KG1 (cell line): ENCODE data around the gene FBXO5.
"Not testable (repeated sequence)": the region's sequence is repeated elsewhere in the genome, so short reads cannot be mapped to it uniquely, and the experiment has no call there.

Experiments used
- DNase-seq: peaks from one replicate; lab custom pipeline; 2025; lab: John Stamatoyannopoulos, UW

The FBXO5 gene, protein sequence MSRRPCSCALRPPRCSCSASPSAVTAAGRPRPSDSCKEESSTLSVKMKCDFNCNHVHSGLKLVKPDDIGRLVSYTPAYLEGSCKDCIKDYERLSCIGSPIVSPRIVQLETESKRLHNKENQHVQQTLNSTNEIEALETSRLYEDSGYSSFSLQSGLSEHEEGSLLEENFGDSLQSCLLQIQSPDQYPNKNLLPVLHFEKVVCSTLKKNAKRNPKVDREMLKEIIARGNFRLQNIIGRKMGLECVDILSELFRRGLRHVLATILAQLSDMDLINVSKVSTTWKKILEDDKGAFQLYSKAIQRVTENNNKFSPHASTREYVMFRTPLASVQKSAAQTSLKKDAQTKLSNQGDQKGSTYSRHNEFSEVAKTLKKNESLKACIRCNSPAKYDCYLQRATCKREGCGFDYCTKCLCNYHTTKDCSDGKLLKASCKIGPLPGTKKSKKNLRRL

DNA sequence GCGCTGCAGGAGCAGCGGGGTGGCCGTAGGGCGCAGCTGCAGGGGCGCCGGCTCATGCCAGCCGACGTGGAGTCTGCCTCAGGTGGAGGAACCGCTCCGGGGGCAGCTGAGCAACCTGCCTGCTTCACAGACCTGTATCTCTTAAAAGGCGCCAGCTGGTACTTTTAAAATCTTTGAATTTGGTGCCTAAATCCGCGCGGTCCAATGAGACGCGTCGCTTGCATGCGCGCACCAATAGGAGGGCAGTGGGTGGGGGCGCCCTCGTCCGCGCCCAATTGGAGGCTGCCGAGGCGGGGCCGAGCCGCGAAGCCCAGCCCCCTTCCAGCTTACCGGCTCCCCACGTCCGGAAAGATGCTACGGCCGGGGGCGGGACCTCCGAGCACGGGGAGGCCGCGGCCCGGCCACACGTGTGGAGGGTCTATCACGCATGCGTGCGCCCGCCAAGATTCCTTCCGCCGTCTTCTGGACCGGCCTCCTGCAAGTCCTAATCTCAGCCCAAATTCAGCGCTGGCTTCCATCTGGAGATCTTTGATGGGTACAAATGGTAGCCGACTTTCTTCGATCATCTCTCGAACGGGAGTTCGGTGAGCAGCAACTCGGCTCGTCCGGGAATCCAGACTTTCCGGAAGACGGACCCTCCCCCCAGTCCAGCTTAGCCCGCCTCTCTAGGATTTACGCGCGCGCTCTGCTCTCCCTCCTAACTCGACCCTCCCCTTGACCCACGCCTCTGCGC lies at the start of gene FBXO5:
Gene FBXO5 (minus strand): TSS at position 138 of the 733 bp plus-strand sequence. CDS start 82 bp downstream, at position 56.
- peak; percentile 92 for DNase-seq

DNA sequence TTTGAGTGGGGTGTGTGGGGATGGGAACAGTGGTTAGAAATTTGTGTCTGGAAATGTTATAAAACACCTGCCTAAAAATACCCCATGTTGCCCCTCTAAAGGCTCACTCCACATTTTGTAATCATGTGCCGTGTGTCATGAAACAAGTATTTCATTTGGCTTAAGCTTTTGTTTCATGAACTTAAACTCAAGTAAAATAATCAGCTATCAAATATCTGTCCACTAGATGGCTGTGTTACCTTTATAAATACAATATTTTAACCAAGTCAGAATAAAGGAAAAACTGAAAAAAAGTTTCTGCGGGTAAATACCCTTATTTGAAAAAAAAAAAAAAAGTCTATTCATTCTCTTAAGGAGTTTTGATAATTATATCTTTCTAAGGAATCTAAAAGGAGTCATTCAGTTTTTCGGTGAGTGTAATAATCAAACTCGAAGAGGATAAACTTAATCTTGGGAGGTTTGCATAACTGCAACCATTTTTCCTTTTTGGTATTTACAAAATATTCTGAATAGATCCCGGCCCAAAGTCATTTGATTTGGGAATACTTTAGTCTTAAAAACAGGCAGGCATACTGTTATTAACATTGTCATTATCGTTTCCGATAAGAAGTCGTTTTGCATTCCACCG lies 49.5 kb upstream of the FBXO5 start:
- DNase-seq, result peak; percentile 38

DNA sequence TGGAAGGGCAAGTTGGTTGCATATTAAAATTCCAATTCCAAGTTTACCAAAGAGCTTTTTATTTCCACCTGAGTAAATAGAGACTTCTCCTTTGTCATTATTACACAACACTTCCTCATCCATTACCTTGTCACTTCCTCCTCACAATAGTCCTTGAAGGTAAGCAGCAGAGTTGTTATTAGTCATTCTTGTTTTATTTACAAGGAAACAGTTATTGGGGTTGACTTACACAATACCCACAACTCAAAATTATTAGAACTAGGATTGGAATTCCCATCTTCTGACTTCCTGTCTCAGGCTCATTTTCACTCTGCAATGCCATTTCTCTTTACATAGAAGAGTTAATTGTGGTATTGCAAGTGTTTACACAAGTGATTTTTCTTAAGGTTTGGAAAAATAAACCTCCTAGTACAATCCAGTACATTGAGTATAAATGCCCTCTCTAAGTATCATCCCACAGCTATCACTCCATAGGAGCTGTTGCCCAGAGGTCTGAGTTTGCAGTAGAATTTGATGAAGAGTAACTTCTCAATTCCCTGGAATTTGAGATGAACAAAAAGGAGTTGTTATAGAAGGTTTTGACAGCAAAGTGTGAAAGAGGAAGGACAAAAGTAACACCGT lies 48.6 kb upstream of the FBXO5 start:
- DNase-seq, result no peak

DNA sequence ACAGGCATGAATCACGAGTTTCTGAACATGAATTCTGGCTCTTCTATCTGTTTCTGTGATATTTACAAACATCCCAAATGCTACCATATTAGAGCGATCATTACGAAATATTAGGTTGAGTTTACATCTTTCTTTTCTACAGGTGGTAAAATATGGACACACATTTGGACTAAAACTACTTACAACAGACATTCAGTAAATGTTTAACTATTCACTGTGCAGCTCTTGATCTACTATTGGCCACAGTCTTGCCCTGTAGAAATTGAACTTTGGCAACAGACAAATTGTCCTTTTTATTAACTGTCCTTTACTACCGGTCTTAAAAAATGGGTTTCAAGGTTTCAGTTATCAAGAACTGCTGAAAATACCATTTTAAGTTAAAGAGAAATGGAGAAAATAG lies 46.1 kb upstream of the FBXO5 start:
- DNase-seq, result no peak

DNA sequence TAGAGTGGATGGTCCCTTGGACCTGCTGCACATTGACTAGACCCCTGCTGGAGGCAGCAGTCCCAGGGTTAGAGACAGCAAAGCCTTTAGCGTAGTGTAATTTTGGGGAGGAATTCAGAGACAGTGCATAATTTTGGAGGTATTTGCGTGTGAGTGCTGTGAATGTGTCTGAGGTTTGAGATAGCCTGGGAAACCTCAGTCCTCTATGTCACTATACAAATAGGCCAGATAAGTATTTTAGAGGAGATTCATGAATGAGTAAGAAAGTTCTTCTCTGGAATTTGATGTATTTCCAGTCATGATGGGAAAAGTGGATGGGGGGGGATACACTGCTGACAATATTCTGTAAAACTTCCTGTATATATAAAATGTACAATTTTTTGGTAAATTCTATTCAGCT lies 45.4 kb upstream of the FBXO5 start:
- no peak for DNase-seq

DNA sequence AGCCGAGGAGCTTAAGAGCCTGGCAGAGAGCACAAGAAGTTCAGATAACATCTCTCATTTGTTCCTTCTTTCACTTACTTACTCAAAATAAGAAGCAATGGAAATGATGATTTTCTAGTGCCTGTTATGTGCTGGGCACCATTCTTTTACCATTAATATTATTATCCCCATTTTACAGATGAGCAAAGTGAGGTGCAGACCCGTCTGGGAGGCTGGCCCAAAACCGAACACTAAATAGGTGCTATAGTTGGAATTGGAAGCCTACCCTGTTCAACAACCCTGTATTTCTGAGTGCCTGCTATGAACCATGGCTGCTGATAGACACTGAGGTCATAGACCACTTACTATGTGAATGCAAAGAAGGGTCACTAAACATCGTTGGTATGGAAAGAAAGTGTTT lies 44.6 kb upstream of the FBXO5 start:
- DNase-seq, result no peak

DNA sequence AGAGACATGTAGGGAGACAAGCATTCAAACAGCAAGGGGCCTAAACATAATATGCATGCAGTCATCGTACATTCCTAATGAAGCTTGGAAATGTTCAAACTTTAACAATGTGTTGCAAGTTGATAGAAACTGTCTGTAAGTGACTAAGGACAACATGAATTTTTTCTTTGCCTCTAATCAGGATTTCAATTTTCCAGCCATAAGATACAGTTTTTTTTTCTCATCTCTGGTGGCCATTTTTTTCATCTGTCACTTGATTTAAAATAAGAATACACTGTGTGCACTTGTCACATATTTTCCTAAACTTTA lies 41.8 kb upstream of the FBXO5 start:
- DNase-seq, result no peak

DNA sequence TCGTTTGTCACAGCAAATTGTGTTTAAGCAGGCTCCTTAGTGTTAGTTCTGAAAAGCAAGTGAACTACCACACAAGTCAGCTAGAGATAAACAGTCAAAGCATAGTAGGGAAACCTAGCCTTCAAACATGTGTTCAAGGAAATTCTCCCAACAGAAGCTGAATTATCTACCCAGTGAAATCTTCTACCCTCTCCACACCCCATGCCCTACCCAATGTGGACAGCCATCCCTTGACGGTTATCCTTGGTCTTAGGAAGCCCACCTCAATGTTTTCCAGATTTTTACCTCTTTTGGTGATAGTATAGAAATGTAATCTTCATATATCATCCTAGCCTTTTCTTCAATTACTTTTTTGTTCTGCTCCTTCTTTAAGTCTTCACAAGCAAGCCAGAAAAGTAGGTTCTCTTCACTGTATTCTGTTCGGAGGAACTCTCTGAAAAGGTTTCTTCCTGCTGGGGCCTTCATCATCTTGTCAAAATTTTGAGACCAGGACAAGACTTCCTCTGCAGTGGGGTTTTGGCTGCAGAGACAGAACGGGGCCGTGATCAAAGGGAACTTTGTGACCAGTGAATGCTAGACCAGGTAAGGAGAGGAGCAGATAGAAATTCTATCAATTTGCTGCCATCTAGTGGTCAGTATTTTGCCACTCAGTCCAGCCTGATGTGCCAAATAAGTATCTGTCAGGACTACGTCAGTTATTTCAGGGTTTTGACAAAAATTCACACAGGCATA lies 41.3 kb upstream of the FBXO5 start:
- peak; percentile 42 for DNase-seq

DNA sequence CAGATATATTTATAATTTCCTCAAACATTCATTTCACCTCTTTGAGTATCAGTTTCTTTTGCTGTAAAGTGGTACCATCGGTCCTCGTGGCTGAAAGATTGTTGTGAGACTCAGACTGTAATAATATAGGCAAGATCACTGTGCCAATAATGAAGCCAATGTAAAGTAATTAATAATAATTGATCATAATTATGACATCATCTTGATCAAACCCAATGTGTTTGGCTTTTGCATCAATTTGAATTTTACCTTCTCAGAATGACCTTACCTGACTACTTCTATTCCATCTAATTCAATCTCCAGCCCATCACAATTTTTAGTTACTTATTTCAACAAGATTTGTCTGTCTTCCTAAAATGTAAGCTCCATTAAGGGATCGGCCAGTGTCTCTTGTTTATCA lies 35.5 kb upstream of the FBXO5 start:
- DNase-seq, result no peak

DNA sequence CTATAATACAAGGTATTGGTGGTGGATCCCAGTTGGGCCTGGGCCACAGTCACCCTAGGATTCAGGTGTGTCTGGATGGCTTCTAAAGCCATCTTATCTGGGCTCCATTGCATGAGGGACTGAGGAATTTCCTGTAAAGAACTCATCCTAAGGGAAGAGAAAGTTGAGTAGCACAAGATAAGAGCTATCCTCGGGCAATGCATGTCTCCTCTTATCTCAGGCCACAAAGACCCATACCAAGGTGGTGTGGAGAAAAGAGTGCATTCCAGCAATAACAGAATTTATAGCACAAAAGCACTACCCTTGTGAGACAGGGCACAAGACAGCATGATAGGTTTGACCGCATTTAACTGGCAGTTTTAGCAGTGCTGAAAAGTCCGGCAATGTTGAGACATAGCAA lies 34.0 kb upstream of the FBXO5 start:
- no peak for DNase-seq

DNA sequence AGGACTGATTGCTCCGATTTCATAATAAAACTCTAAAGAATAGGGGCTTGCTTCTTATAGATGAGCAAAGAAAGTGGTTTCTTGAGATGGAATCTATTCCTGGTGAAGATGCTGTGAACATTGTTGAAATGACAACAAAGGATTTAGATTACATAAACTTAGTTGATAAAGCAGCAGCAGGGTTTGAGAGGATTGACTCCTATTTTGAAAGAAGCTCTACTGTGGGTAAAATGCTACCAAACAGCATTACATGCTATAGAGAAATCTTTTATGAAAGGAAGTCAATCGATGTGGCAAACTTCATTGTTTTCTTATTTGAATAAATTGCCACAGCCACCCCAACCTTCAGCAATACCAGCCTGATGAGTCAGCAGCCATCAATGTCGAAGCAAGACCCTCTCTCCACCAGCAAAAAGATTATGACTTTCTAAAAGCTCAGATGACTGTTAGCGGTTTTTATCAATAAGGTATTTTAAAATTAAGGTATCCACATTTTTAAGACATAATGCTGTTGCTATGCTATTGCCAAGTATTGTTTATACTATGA lies 32.3 kb upstream of the FBXO5 start:
- DNase-seq, result no peak

DNA sequence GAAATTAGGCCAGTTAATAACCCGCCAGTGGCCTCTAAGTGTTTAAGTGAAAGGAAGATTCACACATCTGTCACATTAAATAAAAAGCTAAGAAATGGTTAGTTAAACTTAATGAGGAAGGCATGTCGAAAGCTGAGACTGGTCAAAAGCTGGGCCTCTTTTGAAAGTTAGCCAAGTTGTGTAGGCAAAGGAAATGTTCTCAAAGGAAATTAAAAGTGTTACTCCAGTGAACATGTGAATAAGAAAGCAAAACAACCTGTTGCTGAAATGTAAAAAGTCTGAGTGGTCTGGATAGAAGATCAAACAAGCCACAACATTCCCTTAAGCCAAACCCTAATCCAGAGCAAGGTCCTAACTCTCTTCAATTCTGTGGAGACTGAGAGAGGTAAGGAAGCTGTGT lies 30.6 kb upstream of the FBXO5 start:
- DNase-seq, result no peak

DNA sequence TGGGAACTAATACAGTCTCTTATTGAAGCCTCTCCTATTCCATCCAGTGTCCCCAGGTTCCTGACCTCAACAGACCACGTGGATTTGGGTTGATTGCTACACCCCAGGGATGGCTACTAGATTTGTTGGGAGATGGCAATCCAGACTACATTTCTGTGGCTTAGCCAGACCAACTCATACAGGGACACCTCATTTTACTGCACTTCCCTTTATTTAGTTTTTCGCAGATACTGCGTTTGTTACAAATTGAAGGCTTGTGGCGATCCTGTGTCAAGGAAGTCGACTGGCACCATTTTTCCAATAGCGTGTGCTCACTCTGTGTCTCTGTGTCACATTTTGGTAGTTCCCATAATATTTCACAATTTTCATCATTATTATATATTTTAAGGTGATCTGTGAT lies 30.0 kb upstream of the FBXO5 start:
- no peak for DNase-seq

DNA sequence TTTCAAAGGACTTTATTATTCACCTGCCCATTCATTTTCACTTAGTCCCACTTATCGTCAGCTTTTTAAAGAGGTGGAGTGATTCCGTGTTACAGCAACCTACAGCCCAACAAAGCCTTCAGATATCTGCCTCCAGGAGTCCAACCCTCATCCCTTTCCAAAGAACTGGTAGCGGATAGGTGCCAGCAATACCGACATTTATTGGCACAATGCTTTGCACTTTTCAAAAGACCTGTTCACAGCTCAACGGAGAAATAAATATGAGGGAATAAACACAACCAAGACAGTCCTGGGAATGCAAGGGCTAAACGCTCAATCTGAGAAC lies 20.5 kb upstream of the FBXO5 start:
- peak; percentile 46 for DNase-seq

DNA sequence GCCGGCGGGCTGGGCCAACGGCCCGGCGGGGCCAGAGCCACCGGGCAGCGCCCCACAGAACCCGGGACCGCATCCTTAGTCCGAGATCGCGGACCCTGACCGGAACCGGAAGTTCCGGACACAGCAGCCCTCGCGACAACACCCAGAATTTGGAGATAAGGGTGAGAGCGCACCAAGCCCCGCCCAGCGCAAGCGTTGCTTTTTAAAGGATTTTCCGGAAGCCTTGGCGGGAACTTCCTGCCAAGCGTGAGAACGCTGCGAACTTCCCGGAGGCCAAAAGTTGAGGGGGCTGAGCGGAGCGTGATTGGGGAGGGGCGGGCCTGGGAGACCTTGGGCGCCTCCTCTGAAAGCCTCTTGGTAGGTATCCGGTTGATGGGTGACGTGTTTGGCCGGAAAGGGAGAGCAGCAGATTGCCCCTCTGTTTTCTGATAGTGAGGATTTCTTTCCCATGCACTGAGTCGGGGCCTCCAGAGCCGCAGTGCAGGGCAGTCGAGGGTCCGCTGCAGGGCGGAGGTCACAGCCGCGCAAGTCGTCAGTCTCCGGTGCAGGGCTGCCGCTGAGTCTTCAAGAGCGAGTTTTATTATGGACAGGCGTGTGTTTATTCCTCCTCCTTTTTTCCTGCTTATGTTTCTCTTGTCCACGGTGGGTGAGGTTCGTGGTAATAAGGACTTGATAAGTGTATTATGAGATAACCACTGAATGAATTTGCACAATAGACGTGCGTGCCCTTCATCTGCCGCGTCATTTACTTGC lies 19.9 kb upstream of the FBXO5 start, which contains the start of gene MTRF1L:
Gene MTRF1L (minus strand): TSS at position 97 of the 753 bp plus-strand sequence. CDS start 24 bp downstream, at position 73.
- DNase-seq, result peak; percentile 90

DNA sequence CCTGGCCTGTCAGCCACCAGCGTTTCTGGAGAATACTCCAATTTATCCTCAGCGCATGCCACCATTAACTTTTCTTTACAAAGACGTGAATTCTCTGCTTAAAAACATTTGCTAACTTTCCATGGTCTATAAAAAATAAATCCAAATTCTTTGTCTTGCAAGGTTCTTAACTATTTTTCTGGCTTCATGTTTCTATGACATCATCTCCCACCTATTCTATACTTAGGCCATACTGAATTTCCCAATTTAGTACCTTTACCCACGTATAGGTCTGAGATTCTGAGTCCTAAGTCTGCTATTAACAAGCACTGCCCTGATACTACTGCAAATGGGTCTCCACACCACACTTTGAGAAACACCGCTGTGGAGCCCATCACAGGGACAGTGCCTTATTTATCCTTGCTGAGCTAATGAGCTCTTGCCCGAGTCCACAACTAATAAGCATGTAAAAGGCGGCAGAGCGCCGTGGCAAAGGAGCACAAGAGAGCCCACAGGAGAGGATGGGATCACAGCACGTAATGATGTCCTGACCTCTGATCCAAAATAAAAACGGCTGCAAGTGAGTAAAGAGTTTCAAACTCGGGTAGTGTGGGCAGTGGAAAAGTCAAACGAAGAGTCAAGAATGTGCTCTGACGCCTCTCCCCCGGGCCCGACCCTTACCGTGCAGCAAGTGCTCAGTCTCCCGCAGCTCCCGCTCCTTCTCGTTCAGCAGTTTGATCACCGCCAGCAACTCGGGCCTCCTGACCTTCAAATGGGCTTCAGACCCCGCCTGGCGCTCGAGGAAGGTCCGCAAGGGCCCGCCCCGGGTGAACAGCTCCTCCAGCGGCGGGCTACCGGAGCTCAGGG lies 19.1 kb upstream of the FBXO5 start:
- no peak for DNase-seq

DNA sequence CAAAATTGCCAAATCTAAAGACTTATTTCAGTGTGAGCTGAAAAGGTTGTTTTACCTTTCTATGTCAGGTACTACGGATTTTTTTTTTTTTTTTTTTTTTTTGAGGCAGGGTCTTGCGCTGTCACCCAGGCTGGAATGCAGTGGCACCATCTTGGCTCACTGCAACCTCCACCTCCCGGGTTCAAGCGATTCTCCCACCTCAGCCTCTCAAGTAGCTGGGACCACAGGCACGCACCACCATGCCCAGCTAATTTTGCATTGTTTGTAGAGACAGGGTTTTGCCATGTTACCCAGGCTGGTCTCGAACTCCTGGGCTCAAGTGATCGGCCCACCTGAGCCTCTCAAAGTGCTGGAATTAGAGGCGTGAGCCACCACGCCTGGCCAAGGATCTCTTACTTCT lies 17.9 kb upstream of the FBXO5 start:
- not testable (repeated sequence) for DNase-seq

DNA sequence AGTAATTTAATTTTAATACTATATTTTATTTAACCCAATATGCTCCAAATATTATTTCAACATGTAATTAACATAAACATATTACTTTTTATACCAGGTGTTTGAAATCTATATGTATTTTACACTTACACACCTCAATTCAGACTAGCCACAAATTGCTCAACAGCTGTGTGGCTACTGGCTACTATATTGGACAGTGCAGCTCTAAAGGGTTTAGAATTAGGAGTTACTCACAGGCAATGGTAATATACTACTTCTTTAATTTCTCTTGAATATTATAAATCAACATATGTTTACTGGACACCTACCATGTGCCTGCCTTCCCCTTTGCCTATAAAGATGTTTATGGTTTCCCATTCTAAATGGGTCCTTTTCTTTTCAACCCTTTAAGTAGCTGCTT lies 17.4 kb upstream of the FBXO5 start:
- DNase-seq, result no peak

DNA sequence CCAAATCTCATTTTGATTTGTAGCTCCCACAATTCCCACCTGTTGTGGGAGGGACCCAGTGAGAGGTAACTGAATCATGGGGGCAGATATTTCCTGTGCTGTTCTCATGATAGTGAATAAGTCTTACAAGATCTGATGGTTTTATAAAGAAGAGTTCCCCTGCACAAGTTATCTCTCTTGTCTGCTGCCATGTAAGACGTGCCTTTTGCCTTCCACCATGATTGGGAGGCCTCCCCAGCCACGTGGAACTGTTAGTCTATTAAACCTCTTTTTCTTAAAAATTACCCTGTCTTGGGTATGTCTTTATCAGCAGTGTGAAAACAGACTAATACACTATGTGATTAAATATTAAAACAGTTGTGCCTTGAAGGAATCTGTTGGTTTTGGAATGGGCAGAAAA lies 16.7 kb upstream of the FBXO5 start:
- DNase-seq, result not testable (repeated sequence)

DNA sequence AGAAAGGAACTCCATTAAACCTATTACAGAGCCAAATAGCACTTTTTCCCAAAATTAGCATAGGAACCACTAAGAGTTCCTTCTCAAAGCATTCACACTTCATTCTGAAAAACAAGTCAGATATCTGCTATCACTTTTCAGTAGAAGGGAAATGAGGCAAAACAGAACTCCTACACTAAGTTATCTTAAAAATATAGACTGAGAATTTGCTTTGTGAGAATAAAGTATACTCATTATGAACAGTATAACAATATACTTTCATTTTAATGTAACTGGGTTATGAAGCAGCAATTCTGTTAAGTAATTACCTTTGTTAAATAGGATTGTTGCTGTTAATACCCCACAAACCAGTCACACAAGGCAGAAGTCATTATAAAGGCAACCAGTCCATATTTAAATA lies 11.0 kb upstream of the FBXO5 start:
- no peak for DNase-seq
